Measurements from ENCODE around the gene CEBPZ.
A peak's percentile ranks its signal among the peaks of the same experiment; 100 is the strongest.
"Not testable (repeated sequence)": the region's sequence is repeated elsewhere in the genome, so short reads cannot be mapped to it uniquely, and the experiment has no call there.

The CEBPZ gene, protein sequence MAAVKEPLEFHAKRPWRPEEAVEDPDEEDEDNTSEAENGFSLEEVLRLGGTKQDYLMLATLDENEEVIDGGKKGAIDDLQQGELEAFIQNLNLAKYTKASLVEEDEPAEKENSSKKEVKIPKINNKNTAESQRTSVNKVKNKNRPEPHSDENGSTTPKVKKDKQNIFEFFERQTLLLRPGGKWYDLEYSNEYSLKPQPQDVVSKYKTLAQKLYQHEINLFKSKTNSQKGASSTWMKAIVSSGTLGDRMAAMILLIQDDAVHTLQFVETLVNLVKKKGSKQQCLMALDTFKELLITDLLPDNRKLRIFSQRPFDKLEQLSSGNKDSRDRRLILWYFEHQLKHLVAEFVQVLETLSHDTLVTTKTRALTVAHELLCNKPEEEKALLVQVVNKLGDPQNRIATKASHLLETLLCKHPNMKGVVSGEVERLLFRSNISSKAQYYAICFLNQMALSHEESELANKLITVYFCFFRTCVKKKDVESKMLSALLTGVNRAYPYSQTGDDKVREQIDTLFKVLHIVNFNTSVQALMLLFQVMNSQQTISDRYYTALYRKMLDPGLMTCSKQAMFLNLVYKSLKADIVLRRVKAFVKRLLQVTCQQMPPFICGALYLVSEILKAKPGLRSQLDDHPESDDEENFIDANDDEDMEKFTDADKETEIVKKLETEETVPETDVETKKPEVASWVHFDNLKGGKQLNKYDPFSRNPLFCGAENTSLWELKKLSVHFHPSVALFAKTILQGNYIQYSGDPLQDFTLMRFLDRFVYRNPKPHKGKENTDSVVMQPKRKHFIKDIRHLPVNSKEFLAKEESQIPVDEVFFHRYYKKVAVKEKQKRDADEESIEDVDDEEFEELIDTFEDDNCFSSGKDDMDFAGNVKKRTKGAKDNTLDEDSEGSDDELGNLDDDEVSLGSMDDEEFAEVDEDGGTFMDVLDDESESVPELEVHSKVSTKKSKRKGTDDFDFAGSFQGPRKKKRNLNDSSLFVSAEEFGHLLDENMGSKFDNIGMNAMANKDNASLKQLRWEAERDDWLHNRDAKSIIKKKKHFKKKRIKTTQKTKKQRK

DNA sequence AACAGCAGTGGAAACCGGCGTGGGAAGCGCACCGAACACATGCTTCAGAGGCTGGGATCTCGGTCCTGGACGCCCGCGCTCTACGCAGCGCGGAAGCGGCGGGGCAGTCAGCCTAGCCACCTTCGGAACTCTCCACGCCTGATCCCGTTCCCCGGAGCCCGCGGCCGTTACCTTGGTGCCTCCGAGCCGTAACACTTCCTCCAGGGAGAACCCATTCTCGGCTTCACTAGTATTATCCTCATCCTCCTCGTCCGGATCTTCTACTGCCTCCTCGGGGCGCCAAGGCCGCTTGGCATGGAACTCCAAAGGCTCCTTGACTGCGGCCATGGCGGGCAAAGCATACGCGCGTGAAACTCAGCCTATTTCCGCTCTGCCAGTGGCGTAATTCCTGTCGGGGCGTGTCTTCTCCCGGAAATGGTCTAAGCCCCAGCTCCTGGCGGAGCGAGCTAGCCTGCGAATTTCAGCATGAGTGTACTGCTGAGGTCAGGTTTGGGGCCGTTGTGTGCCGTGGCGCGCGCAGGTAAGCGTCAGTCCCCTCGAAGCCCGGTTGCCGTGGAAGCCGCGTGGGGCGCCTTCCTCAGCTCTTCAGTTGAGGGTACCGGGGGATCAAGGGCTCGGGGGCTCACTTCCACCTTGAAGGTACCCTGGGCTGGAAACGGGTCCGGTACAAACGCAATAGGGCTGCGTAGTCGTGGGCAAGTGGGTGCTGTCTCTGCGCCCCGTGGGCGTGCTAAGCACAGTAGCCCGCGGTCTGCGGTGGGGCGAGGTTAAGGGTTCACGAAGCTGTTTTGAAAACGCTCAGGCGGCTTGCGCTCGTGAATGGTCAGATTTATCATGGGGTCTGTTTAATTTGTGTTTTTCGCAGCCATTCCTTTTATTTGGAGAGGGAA, at the start of gene CEBPZ, which contains the start of gene NDUFAF7:
CEBPZ (minus strand) TSS at position 356 of the 890 bp plus-strand sequence; CDS start at position 327, 29 bp downstream.
NDUFAF7 (plus strand) TSS at position 418 of the 890 bp plus-strand sequence; CDS start at position 466, 48 bp downstream.
- peak; percentile 72 for DNase-seq

DNA sequence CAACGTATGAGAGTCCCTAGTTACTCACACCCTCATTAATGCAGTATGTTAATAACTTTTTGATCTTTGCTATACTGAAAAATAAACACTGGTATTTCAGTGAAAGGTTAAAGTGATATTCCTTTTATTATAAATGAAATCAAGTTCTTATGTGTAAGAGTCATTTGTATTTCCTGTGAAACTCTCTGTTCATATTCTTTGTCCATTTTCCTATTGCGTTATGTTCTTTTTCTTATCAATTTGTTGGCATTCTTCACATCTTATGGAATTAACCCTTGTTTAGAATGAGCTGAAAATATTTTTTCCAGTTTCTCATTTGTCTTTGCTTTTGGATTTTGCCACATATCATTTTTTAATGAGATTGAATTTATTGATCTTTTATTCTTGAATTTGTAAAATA, 44.9 kb upstream of the CEBPZ start:
- no peak for DNase-seq

DNA sequence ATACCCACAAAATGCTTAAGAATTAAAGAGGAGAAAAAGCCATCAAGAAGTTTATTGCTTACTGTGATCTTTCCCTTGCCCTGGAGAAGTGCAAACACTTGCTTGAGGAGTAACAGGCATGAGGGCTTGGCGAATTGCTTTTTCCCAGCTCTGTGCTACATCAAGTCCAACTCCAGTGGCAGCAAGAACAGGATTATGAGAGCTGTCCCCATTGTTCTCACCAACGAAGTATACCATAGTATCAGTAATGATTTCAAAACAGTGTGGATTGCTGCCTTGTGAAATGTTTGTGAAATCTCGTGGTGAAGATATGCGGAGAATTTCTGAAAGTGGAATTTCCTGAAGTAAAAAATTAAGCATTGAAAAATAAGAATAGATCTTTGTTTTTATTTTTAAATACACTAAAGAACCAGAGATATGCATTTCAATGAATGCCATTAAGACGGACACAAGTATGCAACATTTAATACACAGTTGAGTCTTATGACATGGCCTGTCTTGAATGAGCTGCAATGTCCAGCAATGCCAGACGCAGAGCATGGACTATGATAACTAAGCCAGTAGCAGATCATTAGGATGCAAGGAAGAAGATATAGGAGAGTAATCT, 43.1 kb upstream of the CEBPZ start:
- no peak for DNase-seq

DNA sequence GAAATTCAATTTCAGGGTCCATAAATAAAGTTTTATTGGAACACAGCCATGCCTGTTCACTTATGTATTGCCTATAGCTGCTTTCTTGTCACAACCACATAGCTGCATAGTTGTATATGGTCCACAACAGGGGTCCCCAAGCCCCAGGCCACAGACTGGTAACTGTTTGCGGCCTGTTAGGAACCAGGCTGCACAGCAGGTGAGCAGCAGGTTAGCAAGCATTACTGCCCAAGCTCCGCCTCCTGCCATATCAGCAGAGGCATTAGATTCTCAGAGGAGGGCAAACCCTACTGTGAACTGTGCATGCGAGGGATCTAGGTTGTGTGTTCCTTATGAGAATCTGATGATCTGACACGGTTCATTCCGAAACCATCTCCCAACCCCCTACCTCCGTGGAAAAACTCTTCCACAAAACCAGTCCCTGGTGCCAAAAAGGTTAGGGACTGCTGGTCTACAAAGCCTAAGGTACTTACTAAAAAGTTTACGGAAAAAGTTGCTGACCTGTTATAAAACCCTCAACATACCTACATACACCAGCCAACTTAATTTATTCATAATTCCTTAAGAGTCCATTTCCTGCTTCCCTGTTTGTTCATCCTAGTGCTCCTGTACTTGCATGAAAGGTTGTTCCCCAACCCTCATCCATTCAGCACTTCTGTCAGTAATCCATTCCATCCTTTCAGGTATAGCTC, 40.1 kb upstream of the CEBPZ start:
- no peak for DNase-seq

DNA sequence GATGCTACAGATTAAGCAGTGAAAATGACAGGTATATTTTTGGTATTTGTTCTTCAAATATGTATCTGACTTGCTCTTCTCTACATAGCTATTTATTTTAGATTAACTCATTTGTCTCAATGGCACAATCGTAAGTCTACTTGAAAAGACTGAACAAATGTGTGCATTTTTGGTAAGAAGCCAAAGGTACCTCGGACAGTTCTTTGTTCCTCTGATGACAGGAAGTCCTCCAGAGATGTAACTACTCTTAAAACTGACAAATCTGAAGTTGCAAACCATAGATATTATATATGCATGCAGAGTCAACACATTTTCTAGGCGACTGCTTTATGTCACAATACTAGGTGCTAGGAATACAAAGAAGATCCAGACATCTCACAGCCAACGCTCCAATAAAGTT, 36.7 kb upstream of the CEBPZ start:
- DNase-seq, result no peak

DNA sequence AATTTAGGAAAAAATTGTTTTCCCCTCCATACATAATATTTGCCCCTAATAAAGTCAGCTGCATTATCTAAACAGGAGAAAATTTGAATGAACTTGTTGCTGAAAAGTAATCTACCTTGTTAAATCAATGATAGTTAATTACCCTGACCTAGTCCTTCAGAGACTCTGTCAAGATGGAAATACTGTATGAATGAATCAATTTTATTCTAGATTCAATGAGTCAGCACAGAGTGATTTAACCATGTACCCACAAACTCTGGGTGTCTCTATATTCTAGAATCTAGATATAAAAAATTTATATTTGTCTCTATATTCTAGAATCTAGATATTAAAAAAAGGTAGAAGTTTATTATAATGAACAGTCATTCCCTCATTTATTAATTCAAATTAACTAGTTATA, 36.3 kb upstream of the CEBPZ start:
- no peak for DNase-seq

DNA sequence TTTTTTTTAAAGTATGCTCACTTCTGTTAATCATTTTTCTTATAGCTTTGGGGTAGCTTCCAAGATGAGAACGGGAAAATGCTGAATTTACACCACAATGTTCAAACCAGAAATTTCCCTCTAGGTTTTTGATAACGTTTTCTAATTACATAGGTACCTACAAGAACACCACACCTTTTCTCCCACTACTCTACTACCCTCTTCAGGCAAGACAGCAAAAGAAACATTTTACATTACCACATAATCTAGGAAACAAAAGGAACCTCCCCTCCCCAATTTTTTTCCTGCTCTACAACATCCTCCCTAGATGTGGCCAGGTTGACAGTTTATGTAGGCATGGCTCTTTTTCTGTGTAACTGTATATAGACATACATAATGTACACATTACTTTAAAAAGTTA, 32.4 kb upstream of the CEBPZ start:
- DNase-seq, result no peak

DNA sequence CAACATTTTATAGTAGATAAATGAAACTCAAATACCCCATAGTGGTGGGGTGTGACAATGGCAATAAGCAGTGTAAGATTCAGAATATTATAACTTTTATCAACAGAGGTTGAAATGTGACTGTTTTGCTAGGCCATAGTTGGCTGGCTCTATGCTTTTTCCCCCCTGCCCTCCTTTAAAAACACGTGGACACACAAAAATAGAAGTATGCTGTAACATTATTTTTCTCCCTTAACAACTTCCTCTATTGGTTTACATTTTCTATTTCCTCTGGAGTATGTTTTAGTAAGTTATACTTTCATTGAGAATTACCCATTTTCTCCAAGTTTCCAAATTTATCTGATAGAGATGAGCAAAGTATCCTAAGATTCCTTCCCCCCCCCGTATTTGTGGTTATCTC, 31.1 kb upstream of the CEBPZ start:
- no peak for DNase-seq

DNA sequence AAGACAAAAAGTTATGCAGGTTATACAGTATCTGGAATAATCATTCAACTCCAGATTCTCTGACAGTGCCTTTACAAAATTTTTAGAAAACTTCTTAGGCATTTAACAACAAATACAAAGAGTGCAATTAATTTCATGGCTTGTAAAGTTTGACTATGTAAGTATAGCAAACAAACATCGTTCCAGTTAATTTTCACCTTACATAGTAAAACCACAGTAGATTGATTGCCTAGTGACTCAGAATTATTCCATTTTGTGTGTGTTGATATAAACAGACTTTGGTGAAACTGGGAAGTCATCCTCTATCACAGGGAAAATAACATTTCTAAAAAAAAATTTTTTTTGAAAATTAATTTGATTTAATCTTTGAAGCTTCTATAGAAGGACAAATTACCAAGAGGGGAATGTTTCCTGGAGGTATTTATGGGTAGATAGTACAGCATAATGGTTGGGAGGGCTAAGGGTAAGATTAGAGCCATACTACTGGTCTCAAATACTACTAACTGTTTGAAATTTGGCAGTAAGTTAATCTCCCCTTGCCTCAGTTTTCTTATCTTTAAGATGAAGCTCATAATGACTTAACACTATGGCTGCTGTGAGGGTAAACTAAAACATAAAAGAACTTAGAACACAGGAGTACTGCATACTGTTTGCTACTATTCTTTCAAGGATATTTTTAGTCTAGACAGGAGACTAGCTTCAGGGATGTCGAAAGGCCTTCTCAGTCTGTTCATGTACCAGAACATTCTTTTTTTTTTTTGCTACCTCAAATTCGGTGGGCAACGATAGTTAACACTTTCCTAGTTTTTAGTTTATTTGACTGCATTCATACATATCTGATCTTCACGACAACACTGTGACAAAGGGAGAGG, 19.7 kb upstream of the CEBPZ start:
- no peak for DNase-seq

DNA sequence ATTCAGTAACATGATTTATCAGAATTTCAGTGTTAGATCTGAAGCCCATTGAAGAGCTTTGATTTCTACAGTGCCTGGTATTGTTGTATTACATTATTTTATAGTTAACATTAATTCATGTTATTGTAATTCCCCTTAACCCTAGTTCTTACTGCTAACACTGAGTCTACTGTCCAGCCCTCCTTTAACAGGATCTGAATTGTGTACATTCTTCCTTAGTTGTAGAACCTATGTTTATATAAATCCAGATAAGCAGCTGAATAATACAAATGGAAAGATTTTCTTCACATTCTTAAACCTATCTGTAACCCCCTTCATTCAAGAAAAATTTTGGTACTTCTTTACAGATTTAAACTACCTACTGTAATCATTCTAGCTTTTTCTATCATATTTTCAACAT, 14.8 kb upstream of the CEBPZ start:
- no peak for DNase-seq

DNA sequence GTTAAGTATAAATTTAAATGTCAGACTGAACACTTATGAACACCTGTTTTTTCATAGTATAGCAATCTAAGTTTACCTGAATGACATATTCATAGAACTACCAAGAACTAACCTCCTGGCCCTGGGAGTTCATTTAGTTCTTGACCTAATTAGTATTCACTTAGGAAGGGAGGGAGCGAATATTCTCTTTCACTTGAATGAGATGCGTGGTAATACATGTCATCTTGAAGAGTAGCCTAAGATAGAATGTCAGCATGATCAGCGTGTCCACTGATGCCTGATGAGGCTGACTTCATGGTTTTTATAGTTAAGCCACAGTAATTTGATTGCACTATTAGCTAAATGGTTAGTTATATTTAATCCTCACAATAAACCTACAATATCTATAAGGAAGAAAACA, 13.4 kb upstream of the CEBPZ start:
- no peak for DNase-seq

DNA sequence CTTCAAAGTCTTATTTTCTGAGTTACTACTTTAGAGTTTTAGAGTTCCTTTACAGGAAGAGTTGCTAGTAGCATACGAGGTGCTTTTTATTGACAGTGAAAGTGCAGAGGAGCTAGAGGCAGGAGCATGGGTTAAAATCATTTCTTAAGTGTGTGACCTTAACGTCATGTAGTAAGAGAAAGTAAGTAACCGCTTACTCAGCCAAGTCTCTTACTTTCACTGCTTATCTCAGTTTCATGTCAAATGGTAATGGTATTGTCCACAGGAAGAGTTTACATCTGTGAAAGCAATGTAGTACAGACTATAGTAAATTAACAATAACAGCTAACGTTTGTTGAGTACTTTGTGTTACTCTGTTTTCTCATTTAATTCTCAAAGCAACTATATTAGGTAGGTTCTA, 12.6 kb upstream of the CEBPZ start:
- DNase-seq, result no peak

DNA sequence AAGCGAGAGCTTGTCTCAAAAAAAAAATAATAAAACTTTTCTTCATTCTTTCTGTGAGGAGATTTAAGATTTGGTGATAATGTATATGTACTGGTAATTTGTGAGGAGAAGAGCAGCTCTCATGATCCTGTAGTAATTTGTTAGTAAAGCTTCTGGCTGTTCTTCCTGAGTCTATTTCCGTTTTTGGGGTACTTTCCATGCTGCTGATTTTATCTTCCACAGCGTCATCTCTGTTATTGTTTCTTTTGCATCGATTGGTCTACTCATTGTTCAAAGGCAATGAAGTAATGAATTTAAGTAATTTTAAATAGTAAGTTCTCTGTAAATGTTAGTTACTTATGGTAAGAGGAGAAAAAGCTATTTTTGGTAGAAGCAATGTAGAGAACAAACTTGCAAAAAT, 12.0 kb upstream of the CEBPZ start:
- no peak for DNase-seq

DNA sequence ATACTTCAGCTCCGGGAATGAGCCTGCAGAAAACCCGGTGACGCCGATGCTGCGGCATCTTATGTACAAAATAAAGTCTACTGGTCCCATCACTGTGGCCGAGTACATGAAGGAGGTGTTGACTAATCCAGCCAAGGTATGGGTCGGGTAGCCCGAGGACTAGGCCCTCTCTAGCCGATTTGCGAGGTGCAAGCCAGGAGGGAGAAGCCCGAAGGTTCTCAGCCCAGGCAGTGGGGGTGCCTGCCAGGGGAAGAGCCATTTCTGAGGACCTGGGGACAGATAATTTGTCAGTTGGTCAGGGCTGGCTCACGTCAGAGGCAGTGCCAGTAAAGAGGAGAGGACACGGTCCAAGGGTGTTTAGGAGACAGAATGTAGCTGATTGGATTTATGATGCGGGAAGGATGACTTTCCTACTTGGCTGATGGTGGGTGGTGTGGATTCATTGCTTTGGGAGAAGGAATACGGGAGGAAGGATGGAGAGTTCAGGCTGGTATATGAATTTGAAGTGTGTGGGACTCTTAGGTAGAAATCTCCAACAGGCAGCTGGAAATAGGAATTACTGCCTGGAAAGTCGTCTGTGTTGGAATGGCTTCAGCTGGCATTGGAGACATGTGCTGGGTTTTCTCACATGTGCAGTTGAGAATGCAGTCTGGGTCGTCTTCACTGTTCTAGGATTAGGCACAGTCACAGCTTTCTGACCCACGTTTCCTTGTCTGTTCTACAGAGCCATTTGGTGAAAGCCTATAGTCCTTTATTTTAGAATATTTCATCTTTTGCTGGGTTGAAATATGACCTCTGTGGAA, 936 bp upstream of the CEBPZ start:
- DNase-seq, result no peak

DNA sequence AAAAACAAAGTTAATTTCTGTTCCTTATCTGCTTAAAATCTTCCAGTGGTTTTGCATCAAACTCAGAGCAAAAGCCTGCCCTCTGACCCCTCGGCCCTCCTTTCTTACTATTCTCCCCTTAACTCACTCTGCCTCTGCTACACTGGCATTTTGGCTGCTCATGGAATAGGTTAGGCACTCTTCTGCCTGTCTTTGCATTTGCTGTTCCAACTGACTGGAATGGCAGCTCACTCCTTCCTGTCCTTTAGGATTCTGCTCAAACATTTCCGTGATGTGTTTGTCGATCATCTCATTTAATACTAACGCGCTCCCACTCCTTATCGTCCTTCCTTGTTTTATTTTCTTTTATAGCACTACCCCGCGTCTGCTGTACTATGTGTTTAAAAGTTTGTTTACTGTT, 815 bp downstream of the CEBPZ start:
- no peak for DNase-seq

DNA sequence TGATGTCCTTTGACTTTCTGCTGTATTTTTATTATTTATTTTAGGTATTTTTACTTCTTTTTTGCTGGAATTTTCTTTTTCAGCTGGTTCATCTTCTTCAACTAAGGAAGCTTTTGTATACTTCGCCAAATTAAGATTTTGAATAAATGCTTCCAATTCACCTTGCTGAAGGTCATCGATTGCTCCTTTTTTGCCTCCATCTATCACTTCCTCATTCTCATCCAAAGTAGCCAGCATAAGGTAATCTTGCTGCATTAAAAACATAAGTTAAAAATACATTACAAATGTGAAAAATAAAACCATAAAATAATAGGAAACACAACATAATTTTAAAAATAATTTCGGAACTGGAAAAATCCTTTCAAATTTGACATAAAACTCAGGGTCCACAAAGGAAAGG, 2.6 kb downstream of the CEBPZ start:
- no peak for DNase-seq

DNA sequence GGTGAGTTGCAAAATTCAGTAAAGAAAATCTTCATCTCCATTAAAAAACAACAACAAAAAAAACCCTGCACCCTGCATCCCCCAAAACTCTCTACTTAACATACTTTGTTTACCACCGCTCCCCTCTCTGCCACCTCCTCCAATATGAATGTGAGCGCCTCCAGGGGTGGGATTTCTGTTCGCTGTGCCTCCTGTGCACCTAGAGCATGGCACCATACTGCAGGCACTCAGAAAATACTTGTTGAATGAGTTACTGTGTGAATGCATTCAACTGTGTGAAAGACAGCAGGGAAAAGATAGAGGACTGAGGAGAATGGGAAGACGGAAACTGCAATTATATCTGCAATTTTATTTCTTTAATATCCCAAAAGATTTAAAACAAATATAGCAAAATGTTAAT, 4.5 kb downstream of the CEBPZ start:
- no peak for DNase-seq

DNA sequence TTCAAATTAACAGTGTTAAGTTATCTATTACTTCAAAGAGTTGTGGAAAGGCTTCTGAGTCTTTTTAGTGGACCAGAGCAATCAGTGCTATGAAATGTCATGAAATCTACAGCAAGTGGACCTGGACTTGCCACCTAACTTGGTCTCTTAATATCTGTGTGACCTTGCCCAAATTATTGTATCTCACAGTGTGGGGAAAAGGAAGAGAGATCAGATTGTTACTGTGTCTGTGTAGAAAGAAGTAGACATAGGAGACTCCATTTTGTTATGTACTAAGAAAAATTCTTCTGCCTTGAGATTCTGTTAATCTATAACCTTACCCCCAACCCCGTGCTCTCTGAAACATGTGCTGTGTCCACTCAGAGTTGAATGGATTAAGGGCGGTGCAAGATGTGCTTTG, 6.3 kb downstream of the CEBPZ start:
- DNase-seq, result not testable (repeated sequence)

DNA sequence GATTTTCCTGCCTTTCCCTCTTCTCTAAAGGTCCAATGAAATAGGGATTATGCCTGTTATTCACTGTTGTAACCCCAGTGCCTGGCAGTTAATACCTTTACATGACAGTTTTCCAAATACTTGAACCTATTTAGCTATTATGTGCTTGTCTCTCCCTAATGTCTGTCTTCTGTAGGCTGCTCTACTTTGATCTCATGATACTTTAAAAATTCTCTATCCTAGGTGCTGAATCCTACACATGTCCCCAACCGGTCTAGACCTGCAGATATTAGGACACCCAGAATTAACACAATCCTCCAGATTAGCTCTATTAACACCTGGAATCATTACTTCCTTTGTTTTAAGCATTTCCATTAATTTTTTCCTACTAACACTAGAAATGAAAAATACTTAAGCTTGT, 7.3 kb downstream of the CEBPZ start:
- no peak for DNase-seq

DNA sequence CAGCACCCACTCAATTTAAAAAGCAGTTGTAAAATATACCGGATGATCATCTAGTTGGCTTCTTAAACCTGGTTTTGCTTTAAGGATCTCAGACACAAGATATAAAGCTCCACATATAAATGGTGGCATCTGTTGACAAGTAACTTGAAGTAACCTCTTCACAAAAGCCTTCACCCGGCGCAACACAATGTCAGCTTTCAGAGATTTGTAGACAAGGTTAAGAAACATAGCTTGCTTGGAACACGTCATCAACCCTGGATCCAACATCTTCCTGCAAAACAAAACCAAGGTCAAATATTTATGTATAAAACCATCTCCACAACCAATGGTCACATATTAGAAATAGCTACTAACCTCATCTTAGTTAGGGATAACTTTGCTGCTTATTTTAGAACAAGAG, 8.3 kb downstream of the CEBPZ start:
- no peak for DNase-seq

Measured in T1000 (cell line).